ENCODE results near the gene PTPN21.

The PTPN21 gene

GRCh38 chr14:88598097-88598675 is 43.4 kb upstream of the PTPN21 start:
- H3K27ac ChIP-seq = no peak overlapping the region
- H3K27me3 ChIP-seq (ENCODE audit: insufficient read depth, low read depth) = no peaks in the 10 kb centered on the region
- no peaks in the 10 kb centered on the region for H3K79me2 ChIP-seq (ENCODE audit: insufficient read depth, low read depth)
- no peaks in the 10 kb centered on the region for H3K4me1 ChIP-seq (ENCODE audit: low read depth, poor library complexity, severe bottlenecking)
- TF ChIP-seq, protein P1, sequence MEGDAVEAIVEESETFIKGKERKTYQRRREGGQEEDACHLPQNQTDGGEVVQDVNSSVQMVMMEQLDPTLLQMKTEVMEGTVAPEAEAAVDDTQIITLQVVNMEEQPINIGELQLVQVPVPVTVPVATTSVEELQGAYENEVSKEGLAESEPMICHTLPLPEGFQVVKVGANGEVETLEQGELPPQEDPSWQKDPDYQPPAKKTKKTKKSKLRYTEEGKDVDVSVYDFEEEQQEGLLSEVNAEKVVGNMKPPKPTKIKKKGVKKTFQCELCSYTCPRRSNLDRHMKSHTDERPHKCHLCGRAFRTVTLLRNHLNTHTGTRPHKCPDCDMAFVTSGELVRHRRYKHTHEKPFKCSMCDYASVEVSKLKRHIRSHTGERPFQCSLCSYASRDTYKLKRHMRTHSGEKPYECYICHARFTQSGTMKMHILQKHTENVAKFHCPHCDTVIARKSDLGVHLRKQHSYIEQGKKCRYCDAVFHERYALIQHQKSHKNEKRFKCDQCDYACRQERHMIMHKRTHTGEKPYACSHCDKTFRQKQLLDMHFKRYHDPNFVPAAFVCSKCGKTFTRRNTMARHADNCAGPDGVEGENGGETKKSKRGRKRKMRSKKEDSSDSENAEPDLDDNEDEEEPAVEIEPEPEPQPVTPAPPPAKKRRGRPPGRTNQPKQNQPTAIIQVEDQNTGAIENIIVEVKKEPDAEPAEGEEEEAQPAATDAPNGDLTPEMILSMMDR (conservative IDR thresholded peaks at IDR 0.05; ENCODE audit: low read depth, low read length) = no peak
- no peaks in the 10 kb centered on the region for H3K36me3 ChIP-seq (ENCODE audit: insufficient read depth)
- no peak overlapping the region for H3K4me2 ChIP-seq
- H3K4me3 ChIP-seq (IDR thresholded peaks at IDR 0.05; ENCODE audit: insufficient read depth, low read depth, low read length) = no peak overlapping the region
- no peak overlapping the region for H2AFZ ChIP-seq (ENCODE audit: low read depth)
- H4K20me1 ChIP-seq (ENCODE audit: insufficient read depth) = no peaks in the 10 kb centered on the region
- no peak overlapping the region for H3K9ac ChIP-seq

GRCh38 chr14:88597601-88598000 is 42.8 kb upstream of the PTPN21 start:
- H3K4me3 ChIP-seq (IDR thresholded peaks at IDR 0.05; ENCODE audit: insufficient read depth, low read depth, low read length) = no peak overlapping the region
- H2AFZ ChIP-seq (ENCODE audit: low read depth) = no peak overlapping the region
- TF ChIP-seq, protein P1 (conservative IDR thresholded peaks at IDR 0.05; ENCODE audit: low read depth, low read length) = no peak
- no peak overlapping the region for H3K27ac ChIP-seq
- no peaks in the 10 kb centered on the region for H3K4me1 ChIP-seq (ENCODE audit: low read depth, poor library complexity, severe bottlenecking)
- no peak overlapping the region for H3K4me2 ChIP-seq
- H3K27me3 ChIP-seq (ENCODE audit: insufficient read depth, low read depth) = no peaks in the 10 kb centered on the region
- H3K79me2 ChIP-seq (ENCODE audit: insufficient read depth, low read depth) = no peaks in the 10 kb centered on the region
- H3K36me3 ChIP-seq (ENCODE audit: insufficient read depth) = no peaks in the 10 kb centered on the region
- no peaks in the 10 kb centered on the region for H4K20me1 ChIP-seq (ENCODE audit: insufficient read depth)
- no peak overlapping the region for H3K9ac ChIP-seq

DNA sequence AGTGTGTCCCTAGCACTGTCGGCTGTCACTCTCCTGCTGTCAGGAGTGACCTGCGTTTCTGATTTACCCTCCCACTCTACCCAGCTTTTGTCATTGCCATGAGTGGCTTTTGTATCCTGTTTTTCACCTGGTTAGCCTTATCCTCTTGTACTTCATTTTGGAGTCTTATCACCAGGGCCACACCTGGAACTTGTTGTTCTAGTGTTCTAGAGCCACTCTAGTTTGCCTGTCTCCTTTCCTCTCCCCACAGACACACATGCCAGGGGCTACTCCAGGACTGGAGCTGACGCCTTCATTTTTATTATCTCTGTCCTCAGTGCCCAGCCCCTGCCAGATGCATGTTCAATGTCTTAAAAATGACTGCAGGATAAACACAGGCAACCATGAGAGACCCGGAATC is 42.2 kb upstream of the PTPN21 start:
- H3K4me2 ChIP-seq = no peak overlapping the region
- H3K4me3 ChIP-seq (IDR thresholded peaks at IDR 0.05; ENCODE audit: insufficient read depth, low read depth, low read length) = no peak overlapping the region
- H3K27ac ChIP-seq = no peak overlapping the region
- TF ChIP-seq, protein P1 (conservative IDR thresholded peaks at IDR 0.05; ENCODE audit: low read depth, low read length) = no peak
- H3K9ac ChIP-seq = no peak overlapping the region
- no peaks in the 10 kb centered on the region for H4K20me1 ChIP-seq (ENCODE audit: insufficient read depth)
- H2AFZ ChIP-seq (ENCODE audit: low read depth) = no peak overlapping the region
- no peaks in the 10 kb centered on the region for H3K36me3 ChIP-seq (ENCODE audit: insufficient read depth)
- no peaks in the 10 kb centered on the region for H3K4me1 ChIP-seq (ENCODE audit: low read depth, poor library complexity, severe bottlenecking)
- no peaks in the 10 kb centered on the region for H3K27me3 ChIP-seq (ENCODE audit: insufficient read depth, low read depth)
- H3K79me2 ChIP-seq (ENCODE audit: insufficient read depth, low read depth) = no peaks in the 10 kb centered on the region

GRCh38 chr14:88592031-88592430 is 37.2 kb upstream of the PTPN21 start:
- TF ChIP-seq, protein P1 (conservative IDR thresholded peaks at IDR 0.05; ENCODE audit: low read depth, low read length) = no peak
- Histone ChIP-seq H2AFZ (ENCODE audit: low read depth) (no peak overlapping the region), H3K4me2 (no peak overlapping the region), H3K79me2 (ENCODE audit: insufficient read depth, low read depth) (no peaks in the 10 kb centered on the region), H3K27ac (no peak overlapping the region), H3K9ac (no peak overlapping the region), H3K4me3 (IDR thresholded peaks at IDR 0.05; ENCODE audit: insufficient read depth, low read depth, low read length) (no peak overlapping the region), H3K27me3 (ENCODE audit: insufficient read depth, low read depth) (no peaks in the 10 kb centered on the region), H3K4me1 (ENCODE audit: low read depth, poor library complexity, severe bottlenecking) (no peaks in the 10 kb centered on the region), H4K20me1 (ENCODE audit: insufficient read depth) (no peaks in the 10 kb centered on the region), H3K36me3 (ENCODE audit: insufficient read depth) (no peaks in the 10 kb centered on the region)
